ENCODE measurements around the gene BLCAP.

The BLCAP gene

GRCh38 chr20:37518606-37519507 is 8.8 kb downstream of the BLCAP start:
- no peak overlapping the region for H3K4me3 Mint-ChIP-seq
- no peak for DNase-seq (ENCODE audit: low spot score in 2 of 2)
- peak overlapping the region; percentile 39 for H3K27ac Mint-ChIP-seq
- no peak for ATAC-seq
- H3K36me3 Mint-ChIP-seq, result peaks cover 51% of the 10 kb centered on the region
- H3K9me3 Mint-ChIP-seq, result no peaks in the 10 kb centered on the region
- peaks cover 67% of the 10 kb centered on the region for H3K4me1 Mint-ChIP-seq

GRCh38 chr20:37518059-37518458 is 9.6 kb downstream of the BLCAP start:
- Mint-ChIP-seq H3K4me3 (no peak overlapping the region), H3K27ac (peak overlapping the region; percentile 39), H3K36me3 (peaks cover 51% of the 10 kb centered on the region), H3K4me1 (peaks cover 59% of the 10 kb centered on the region), H3K9me3 (no peaks in the 10 kb centered on the region)
- ATAC-seq (no peak), DNase-seq (ENCODE audit: low spot score in 2 of 2) (no peak)

- H3K4me1 Mint-ChIP-seq, result peaks cover 59% of the 10 kb centered on the region
- peaks cover 49% of the 10 kb centered on the region for H3K36me3 Mint-ChIP-seq
- no peak overlapping the region for H3K4me3 Mint-ChIP-seq
- no peak overlapping the region for H3K27ac Mint-ChIP-seq
- ATAC-seq (no peak), DNase-seq (ENCODE audit: low spot score in 2 of 2) (no peak)
- no peaks in the 10 kb centered on the region for H3K9me3 Mint-ChIP-seq
Measured at GRCh38 chr20:37516811-37517750, 10.6 kb downstream of the BLCAP start.

GRCh38 chr20:37515876-37516275 is 11.8 kb downstream of the BLCAP start:
- Mint-ChIP-seq H3K27ac (peak overlapping the region; percentile 24), H3K9me3 (no peaks in the 10 kb centered on the region), H3K36me3 (peaks cover 41% of the 10 kb centered on the region), H3K4me1 (peaks cover 69% of the 10 kb centered on the region), H3K4me3 (no peak overlapping the region)
- DNase-seq (ENCODE audit: low spot score in 2 of 2) (no peak), ATAC-seq (no peak)

- DNase-seq (ENCODE audit: low spot score in 2 of 2), result no peak
- no peak overlapping the region for H3K27ac Mint-ChIP-seq
- no peak for ATAC-seq
- H3K36me3 Mint-ChIP-seq, result peaks cover 25% of the 10 kb centered on the region
- no peak overlapping the region for H3K4me3 Mint-ChIP-seq
- no peaks in the 10 kb centered on the region for H3K9me3 Mint-ChIP-seq
- peaks cover 60% of the 10 kb centered on the region for H3K4me1 Mint-ChIP-seq
Measured at GRCh38 chr20:37513779-37514359, 13.8 kb downstream of the BLCAP start.

- no peak for DNase-seq (ENCODE audit: low spot score in 2 of 2)
- H3K4me1 Mint-ChIP-seq, result peaks cover 41% of the 10 kb centered on the region
- H3K9me3 Mint-ChIP-seq, result no peaks in the 10 kb centered on the region
- no peak overlapping the region for H3K4me3 Mint-ChIP-seq
- H3K27ac Mint-ChIP-seq, result peak overlapping the region; percentile 36
- peaks cover 8% of the 10 kb centered on the region for H3K36me3 Mint-ChIP-seq
- peak; percentile 65 for ATAC-seq
Measured at GRCh38 chr20:37511610-37512275, 15.9 kb downstream of the BLCAP start.

DNA sequence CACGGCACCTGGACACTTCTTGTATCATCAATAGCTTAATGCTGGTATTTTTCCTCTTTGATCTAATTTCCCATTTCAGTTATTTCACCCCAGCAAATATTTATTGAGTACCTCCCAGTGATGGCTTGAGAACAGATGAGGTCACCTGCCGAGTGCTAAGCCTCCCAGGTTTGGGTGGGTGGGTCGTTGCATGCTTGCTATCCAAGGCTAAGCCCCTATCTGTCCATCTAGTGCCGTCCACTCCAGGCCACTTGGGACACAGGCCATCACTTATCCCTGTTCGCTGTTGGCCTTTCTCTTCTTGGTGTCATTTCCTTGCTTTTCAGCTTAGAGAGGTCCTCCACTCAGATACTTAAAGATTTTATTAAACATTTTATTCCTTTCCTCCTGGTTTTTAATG is 17.4 kb downstream of the BLCAP start:
- H3K27ac Mint-ChIP-seq, result peak overlapping the region; percentile 43
- no peak overlapping the region for H3K4me3 Mint-ChIP-seq
- no peaks in the 10 kb centered on the region for H3K9me3 Mint-ChIP-seq
- DNase-seq (ENCODE audit: low spot score in 2 of 2), result no peak
- peaks cover 7% of the 10 kb centered on the region for H3K36me3 Mint-ChIP-seq
- H3K4me1 Mint-ChIP-seq, result peaks cover 30% of the 10 kb centered on the region
- no peak for ATAC-seq

GRCh38 chr20:37506152-37506725 is 21.4 kb downstream of the BLCAP start:
- H3K4me1 Mint-ChIP-seq, result peaks cover 10% of the 10 kb centered on the region

DNA sequence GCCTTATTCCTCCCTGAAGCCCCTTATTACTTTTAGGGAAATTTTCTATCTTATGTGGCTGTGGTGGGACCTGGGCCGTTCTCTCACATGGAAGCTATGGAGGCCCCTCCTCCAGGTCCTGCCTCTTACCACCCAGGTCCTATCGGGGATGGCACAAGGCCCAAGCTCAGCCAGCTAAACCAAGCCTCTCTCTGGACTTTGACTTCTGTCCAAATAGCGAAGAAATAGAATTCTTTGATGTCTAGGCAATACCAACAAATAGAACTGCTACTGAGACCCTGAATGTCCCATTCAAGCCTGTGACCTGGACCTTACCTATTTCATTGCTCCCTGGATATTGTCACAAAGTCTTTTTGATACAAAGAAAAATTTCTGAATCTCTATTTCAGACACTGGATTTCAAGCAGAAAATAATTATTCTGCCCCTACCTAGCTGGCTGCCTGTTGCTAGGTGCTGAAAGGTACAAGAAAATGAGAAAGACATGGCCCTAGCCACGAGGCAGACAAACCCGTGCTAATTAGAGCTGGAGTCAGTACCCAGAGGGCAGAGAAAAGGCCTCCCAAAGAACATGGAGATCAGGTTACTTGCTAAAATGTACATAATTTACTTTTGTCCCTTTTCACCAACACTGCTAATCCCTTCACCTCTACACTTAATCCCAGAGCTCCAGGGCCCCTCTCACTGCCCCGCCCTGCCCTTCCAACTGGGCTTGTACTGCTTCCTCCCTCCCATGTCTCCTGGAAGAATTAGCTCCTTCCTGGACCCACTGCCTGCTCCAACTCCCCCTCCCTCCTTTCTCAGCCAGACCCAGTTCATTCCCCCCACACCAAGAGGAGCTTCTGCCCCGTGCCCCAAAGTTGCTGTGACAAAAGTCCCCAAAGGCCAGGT is 22.2 kb downstream of the BLCAP start:
- no peak for DNase-seq (ENCODE audit: low spot score in 2 of 2)
- Mint-ChIP-seq H3K9me3 (no peaks in the 10 kb centered on the region), H3K4me1 (peaks cover 4% of the 10 kb centered on the region), H3K36me3 (no peaks in the 10 kb centered on the region), H3K27ac (no peak overlapping the region), H3K4me3 (no peak overlapping the region)
- ATAC-seq, result no peak

More at GRCh38 chr20:37506152-37506725, 21.4 kb downstream of the BLCAP start:
- Mint-ChIP-seq H3K4me3 (no peak overlapping the region), H3K9me3 (no peaks in the 10 kb centered on the region), H3K36me3 (no peaks in the 10 kb centered on the region), H3K27ac (no peak overlapping the region)
- no peak for ATAC-seq
- no peak for DNase-seq (ENCODE audit: low spot score in 2 of 2)

DNA sequence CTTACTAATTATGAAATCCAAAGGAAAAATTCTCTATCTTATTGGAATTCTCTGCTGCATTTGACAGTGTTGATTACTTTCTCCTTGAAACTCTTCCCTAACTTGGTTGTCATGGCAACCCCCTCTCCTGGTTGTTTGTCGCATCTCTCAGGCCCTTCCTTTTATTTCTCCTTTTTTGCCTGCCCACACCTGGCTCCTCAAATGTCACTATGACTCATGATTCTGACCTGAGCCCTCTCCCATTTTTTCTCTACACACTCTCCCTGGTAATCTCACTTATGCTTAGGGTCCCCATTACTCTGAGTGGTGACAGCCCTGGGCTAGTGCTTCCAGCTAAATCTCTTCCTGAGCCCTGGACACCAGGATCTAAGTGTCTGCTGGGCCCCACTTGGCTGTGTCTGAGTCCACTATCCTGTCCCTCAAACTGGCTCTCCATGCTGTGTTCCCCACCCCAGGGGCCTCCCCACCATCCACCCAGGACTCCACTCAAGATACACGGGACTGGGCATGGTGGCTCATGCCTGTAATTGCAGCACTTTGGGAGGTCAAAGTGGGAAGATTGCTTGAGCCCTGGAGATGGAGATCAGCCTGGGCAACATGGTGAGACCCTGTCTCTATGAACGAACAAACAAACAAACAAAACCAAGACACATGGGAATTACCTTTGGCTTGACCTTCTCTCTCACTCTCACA is 23.1 kb downstream of the BLCAP start:
- no peaks in the 10 kb centered on the region for H3K4me1 Mint-ChIP-seq
- H3K27ac Mint-ChIP-seq, result no peak overlapping the region

GRCh38 chr20:37503256-37503927 is 24.3 kb downstream of the BLCAP start:
- H3K27ac Mint-ChIP-seq, result no peak overlapping the region
- no peak for ATAC-seq
- DNase-seq (ENCODE audit: low spot score in 2 of 2), result no peak

More for the DNA sequence above, 23.1 kb downstream of the BLCAP start:
- no peaks in the 10 kb centered on the region for H3K9me3 Mint-ChIP-seq
- no peaks in the 10 kb centered on the region for H3K36me3 Mint-ChIP-seq
- ATAC-seq, result no peak
- DNase-seq (ENCODE audit: low spot score in 2 of 2), result no peak
- no peak overlapping the region for H3K4me3 Mint-ChIP-seq

GRCh38 chr20:37502654-37503053 is 25.0 kb downstream of the BLCAP start:
- no peaks in the 10 kb centered on the region for H3K36me3 Mint-ChIP-seq
- no peak overlapping the region for H3K4me3 Mint-ChIP-seq
- no peak overlapping the region for H3K27ac Mint-ChIP-seq
- no peaks in the 10 kb centered on the region for H3K9me3 Mint-ChIP-seq
- ATAC-seq, result no peak
- DNase-seq (ENCODE audit: low spot score in 2 of 2), result no peak
- H3K4me1 Mint-ChIP-seq, result no peaks in the 10 kb centered on the region

More at GRCh38 chr20:37503256-37503927, 24.3 kb downstream of the BLCAP start:
- Mint-ChIP-seq H3K4me3 (no peak overlapping the region), H3K36me3 (no peaks in the 10 kb centered on the region), H3K4me1 (no peaks in the 10 kb centered on the region), H3K9me3 (no peaks in the 10 kb centered on the region)

GRCh38 chr20:37501940-37502339 is 25.7 kb downstream of the BLCAP start:
- Mint-ChIP-seq H3K4me1 (no peaks in the 10 kb centered on the region), H3K36me3 (no peaks in the 10 kb centered on the region), H3K27ac (no peak overlapping the region), H3K9me3 (no peaks in the 10 kb centered on the region), H3K4me3 (no peak overlapping the region)
- DNase-seq (ENCODE audit: low spot score in 2 of 2), result no peak
- peak; percentile 8 for ATAC-seq

All from stimulated activated effector memory CD8-positive, alpha-beta T cell treated with anti-CD3 and anti-CD28 coated beads, Interleukin-12 subunit alpha, Interleukin-12 subunit beta, amount 100 ng/mL, for 72 hours (primary cell).